NCI-H2029 (cell line): ENCODE measurements around the gene URB2.

Experiments
- DNase-seq: peaks from one replicate; lab custom pipeline; 2025; lab: John Stamatoyannopoulos, UW

The URB2 gene

DNA sequence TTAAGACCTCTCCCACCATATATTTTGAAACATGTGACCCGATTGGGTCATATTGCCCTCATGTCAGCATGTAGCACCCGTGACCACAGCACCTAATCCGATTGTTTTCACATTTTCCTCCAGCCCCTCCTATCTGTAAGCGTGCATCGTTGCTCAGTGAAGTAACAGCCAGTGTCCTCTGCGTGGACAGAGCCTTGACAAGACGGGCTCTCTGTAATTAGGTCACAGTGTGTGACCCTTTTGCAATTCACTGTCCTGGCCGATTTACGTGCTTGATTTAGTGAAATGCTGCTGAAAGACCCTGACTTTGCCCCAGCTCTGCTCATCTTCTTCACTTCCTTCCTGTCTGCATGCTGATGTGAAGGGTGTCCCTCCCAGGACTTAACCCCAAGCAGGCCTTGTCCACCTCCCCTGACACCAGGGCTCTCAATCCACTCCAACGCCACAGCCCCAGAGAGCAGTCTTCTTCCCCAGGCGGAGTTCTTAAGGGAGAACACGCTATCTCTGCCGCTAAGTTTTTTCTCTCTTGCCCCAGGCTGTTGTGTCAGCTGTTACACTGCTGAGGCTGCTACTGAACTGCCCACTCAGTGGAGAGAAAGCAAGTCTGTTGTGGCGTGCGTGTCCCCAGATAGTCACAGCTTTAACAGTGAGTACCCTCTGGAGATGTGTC, 19.4 kb downstream of the URB2 start:
- DNase-seq, result no peak

- DNase-seq, result no peak
Measured at GRCh38 chr1:229648406-229648805, 22.4 kb downstream of the URB2 start.

GRCh38 chr1:229650045-229650444, 24.0 kb downstream of the URB2 start:
- no peak for DNase-seq

GRCh38 chr1:229651546-229651945, 25.5 kb downstream of the URB2 start:
- DNase-seq, result no peak

DNA sequence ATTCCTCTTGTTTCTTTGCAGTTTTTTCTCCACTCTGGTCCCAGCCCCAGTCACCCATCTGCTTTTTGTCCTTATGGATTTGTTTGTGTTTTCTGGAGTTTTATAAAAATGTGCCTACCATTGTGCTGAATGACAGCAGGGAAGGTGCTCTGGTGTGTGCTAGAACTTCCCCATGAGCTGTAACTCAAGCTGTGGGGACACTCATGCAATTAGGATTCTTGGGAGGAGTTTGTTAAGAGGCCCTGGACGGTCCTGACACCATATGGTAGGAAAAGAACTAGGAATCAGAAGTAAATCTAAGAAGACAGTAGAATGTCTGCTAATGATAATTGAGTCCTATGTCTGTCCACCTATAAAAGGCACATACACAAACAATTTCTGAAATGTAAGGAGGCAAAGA, 27.4 kb downstream of the URB2 start:
- DNase-seq, result no peak

GRCh38 chr1:229655781-229656180, 29.7 kb downstream of the URB2 start:
- DNase-seq, result no peak

GRCh38 chr1:229657993-229658755, 32.1 kb downstream of the URB2 start:
- DNase-seq, result no peak

DNA sequence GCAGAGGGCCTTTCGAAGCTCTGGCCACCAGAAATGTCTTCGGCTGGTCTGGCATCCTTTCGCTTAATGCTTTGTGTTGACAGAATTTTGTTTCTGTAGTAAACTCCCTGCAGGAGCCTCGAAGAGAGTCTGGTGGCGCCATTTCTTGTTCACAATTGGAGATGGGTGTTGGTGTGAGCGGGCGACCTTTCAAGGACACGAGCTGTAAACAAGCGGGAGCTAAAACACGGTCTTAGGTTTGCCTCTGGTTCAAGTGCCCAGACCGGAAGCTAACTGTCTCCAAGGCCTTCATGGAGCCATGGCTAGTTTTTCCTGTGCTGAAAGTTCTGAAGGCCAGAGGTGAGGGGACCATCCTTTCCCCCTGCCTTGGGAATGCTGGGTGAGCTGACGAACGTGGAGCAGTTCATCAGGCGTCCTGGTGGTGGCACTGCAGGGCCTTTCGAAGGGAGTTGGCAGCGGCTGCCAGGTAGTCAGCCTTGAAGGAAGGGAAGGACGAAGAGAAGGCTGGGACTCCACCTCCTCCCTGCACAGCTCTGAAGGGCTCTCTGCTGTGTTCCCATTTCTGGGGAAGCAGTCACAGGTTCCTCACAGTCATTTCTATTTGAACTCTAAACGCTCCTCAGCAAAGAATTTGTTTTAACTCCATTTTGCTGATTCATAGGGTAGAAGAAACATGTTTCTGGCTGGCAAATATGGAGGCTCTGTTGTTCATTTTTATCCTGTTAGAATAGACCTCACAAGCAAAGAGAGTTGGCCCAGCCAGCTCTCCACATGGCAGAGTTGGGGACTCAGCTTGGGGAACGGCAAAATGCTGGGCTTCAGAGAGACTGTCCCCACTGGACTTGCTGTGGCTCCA, 35.2 kb downstream of the URB2 start:
- DNase-seq, result peak; percentile 64

DNA sequence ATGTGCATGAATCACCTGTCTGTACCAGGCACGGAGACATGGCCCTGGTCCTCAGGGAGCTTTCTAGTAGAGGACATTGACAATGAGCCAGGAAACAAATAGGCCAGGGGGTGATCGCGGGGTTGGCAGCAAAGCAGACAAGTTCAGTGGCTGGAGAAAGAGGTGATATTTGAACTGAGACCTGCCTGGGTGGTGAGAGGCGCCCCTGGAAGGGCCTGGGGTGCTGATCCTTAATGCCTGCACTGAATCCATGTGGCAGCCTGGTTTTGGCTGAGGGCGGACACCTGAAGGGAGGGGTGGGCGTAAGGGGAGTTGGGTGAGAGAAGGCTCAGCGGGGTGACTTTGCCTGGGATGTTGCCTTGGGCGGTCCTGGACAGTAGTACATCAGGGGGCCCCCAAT, 35.9 kb downstream of the URB2 start:
- DNase-seq, result no peak

DNA sequence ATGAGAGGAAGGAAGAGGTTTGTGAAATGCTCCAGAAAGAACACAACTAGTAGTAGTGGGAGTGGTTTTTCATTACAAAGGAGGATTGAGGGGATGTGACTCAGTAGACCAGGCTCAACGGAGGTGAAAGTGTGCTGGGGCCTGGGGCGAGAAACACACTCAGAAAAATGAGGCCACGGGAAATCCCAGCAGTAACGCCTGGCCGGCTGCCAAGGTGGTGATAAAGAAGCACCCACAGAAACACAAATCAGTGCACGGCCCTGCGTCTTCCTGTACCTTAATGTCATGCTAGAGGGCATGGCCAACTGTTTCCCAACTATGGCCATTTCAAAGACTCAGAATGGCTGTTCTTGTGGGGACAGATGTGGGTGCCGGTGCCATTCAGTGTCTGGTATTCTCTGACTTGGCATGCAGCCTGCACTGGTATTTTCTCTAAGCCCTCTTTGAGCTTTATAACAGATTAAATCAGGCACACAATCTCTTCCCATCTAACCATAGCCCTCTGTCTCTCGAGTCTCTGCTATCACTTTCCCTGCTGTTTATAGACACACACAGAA, 38.2 kb downstream of the URB2 start:
- no peak for DNase-seq

DNA sequence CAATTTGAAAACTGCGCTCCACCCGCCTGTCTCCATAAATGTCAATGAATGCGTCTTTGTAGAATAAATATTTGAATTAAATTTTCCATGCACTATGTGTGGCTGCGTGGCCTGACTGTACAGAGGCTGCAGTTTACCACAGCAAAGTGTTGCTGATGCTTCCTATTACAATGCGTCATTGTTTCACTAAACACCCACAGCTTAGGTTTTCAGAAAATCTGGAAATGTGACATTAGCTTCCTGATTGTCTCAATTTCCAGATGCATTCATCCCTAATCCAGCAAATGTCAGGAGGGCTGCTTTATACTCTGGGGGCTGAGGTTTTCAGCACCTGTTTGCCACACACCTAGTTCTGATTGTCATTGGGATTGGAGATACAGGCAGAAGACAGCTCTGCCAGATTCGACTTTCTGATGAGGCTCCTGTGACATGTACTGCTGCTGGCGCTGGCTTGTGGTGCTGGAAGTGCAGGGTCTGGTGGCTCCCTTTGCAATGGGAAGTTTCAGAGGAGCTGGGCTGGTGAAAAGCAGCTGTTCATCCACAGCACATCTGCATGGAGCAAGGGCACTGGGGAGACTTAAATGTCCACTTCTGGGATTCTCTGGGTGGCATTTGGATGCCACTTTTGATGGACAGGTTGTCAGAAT, 40.0 kb downstream of the URB2 start:
- no peak for DNase-seq

DNA sequence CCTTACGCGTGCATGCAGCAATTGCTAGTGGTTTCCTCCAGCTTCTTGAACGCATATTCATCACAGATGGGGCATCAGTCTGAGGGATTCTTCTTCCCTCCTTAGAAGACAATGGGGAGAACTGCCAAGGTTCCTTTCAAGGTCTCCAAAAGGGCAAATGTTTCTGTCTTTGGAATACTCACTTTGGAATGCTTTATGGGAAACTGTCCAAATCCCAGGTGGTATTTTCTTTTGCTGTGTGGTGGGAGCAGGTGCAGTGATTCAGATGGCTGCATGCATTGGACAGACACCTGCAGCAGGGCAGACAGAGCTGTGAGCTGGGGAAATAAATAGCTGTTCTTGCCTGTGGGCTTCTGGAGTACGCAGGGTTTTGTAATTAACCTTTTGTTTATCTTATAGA, 40.5 kb downstream of the URB2 start:
- DNase-seq, result no peak

DNA sequence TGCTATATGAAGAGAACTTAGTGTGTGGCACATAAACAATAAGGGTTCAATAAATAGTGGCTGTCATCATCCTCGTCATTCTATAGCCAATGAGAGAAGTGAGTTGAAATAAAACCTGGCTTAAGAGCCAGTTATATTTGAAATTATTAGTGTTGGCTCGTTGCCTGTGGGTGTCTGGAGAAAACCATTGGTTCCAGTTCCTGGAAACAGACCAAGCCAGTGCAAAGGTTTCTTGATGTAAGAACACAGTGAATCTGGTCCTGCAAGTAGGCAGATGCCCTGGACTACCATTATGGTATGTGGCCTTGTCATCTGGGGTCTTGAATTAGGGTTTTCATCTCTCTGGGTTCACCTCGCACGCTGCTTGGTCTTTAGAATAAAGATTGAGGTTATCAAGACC, 43.3 kb downstream of the URB2 start:
- peak; percentile 10 for DNase-seq

- DNase-seq, result no peak
Measured at GRCh38 chr1:229671310-229671709, 45.3 kb downstream of the URB2 start.

DNA sequence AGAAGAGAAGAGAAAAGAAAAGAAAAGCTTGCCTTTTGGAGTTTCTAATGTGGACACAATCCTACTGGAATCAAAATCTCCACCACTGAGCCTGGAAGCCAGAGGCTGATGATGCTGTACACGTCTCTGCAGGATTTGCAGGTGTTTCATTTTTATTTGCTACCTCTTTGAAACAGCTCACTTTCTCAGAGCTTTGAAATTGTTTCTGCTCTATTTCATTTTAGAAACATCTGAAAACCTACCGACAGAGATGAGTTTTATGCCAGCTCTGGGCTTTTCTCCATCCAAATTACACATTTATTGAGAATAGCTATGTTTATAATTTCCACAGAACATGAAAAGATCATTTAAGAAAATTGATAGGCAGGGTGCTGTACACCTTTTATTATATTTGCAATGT, 46.2 kb downstream of the URB2 start:
- DNase-seq, result no peak

GRCh38 chr1:229674042-229674441, 48.0 kb downstream of the URB2 start:
- no peak for DNase-seq

DNA sequence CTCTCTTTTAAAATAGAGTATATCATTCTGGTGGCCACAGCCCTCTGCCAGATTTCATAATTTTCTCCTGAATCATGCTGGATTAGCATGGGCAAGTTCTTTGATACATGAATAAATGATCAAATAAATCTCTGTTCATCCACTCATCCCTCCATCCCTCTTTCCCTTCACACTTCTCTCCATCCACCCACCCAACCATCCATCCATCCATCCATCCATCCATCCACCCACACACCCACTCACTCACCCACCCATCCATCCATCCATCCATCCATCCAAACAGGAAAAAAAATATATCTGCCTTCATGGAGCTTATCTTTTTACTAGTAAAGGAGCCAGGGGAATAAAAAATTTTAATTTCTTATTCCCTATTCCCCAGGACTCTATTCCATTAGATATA, 49.3 kb downstream of the URB2 start:
- no peak for DNase-seq

DNA sequence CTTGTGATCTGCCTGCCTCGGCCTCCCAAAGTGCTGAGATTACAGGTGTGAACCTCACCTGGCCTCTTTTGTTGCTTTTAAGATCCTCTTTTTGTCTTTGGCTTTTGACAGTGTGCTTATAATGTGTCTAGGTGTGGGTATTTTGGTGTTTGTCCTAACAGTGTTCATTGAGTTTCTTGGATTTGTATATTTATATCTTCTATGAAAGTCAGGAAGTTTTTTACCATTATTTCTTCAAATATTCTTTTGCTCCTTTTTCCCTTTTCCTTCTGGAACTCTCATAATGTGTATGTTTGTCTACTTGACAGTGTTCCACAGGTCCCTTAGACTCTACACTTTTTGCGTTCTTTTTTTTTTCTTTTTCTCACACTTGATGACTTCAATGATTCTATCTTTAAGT, 59.1 kb downstream of the URB2 start:
- no peak for DNase-seq

GRCh38 chr1:229689273-229689672, 63.2 kb downstream of the URB2 start:
- DNase-seq, result no peak

GRCh38 chr1:229689904-229690303, 63.9 kb downstream of the URB2 start:
- no peak for DNase-seq

- DNase-seq, result no peak
Measured at GRCh38 chr1:229690662-229691061, 64.6 kb downstream of the URB2 start.

DNA sequence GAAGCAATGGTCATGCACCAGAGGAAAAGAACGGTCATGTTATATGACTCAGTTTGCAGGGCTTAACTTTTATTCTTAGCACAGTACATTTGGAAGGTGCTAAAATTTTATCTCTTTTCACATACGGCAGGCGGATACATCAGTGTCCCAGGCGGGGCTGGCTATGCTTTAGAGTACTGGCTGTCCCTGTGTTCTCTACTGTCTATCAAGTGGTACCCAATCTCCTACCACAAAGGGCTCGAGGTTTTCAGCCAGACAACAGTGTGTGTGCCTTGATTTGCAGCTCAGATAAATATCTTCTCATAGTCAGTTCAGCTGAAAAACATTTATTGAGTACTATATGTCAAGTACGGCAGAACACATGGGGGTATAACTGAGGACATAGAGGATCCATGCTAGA, 65.3 kb downstream of the URB2 start:
- DNase-seq, result no peak
